Mesenchymal stem cell (in vitro differentiated cells and primary cell): Measurements from ENCODE around the gene TMEM143.

Experiments used
- DNase-seq: peaks from one replicate; pipeline ENCODE4 v3.0.0-alpha.2; 2013
- H2AFZ ChIP-seq: one replicate; pipeline ENCODE4 v1.6.1; 2013; ENCODE audit warnings: low read depth, mild to moderate bottlenecking, control low read depth, inconsistent platforms, low read length, moderate library complexity
- H2AK5ac ChIP-seq: 2 replicates; pipeline ENCODE4 v1.6.1; 2013; ENCODE audit warnings: low read length, moderate library complexity, mild to moderate bottlenecking, inconsistent platforms; ENCODE audit not compliant: severe bottlenecking
- H2BK120ac ChIP-seq: one replicate; pipeline ENCODE4 v1.6.1; 2013; ENCODE audit warnings: low read depth, mild to moderate bottlenecking, inconsistent platforms, low read length, moderate library complexity
- H2BK12ac ChIP-seq, 2 experiments: one replicate each; pipeline ENCODE4 v1.6.1; 2013; ENCODE audit warnings: inconsistent platforms in 2 of 2, low read length in 2 of 2, mild to moderate bottlenecking in 2 of 2, moderate library complexity in 2 of 2, control low read depth in 1 of 2
- H2BK15ac ChIP-seq: one replicate; pipeline ENCODE4 v1.6.1; 2013; ENCODE audit warnings: mild to moderate bottlenecking, low read depth, inconsistent platforms; ENCODE audit not compliant: poor library complexity, severe bottlenecking
- H2BK5ac ChIP-seq: 2 replicates; pipeline ENCODE4 v1.6.1; 2013; ENCODE audit warnings: low read depth, mild to moderate bottlenecking, low read length, control low read depth, inconsistent platforms; ENCODE audit not compliant: poor library complexity, severe bottlenecking
- H3K14ac ChIP-seq, 2 experiments: one replicate each; pipeline ENCODE4 v1.6.1; 2013; ENCODE audit warnings: inconsistent platforms in 2 of 2, low read length in 2 of 2, control low read depth in 1 of 2, mild to moderate bottlenecking in 1 of 2, moderate library complexity in 1 of 2
- H3K18ac ChIP-seq, 2 experiments: one replicate each; pipeline ENCODE4 v1.6.1; 2013; ENCODE audit warnings: inconsistent platforms in 2 of 2, low read length in 2 of 2, control low read depth in 1 of 2, low read depth in 1 of 2, mild to moderate bottlenecking in 1 of 2
- H3K23ac ChIP-seq, 2 experiments: one replicate each; pipeline ENCODE4 v1.6.1; 2013; ENCODE audit warnings: inconsistent platforms in 2 of 2, low read length in 2 of 2, mild to moderate bottlenecking in 2 of 2, moderate library complexity in 2 of 2, control low read depth in 1 of 2
- H3K27ac ChIP-seq: 2 replicates; pipeline ENCODE4 v1.5.1; 2013; ENCODE audit warnings: mild to moderate bottlenecking, moderate library complexity, low read length, control low read depth, inconsistent platforms; ENCODE audit not compliant: poor library complexity, severe bottlenecking
- H3K27me3 ChIP-seq, 2 experiments: 2 replicates each; pipeline versions ENCODE4 v1.6.1 to v1.7.0; 2013; ENCODE audit warnings: low read length in 2 of 2, mild to moderate bottlenecking in 2 of 2, moderate library complexity in 2 of 2, control low read depth in 1 of 2, inconsistent platforms in 1 of 2; ENCODE audit not compliant: control insufficient read depth in 1 of 2, insufficient read depth in 1 of 2
- H3K36me3 ChIP-seq, 2 experiments: 2 replicates each; pipeline versions ENCODE4 v1.6.1 to v1.7.0; 2013; ENCODE audit warnings: low read length in 2 of 2, control low read depth in 1 of 2, inconsistent platforms in 1 of 2, low read depth in 1 of 2, mild to moderate bottlenecking in 1 of 2; ENCODE audit not compliant: insufficient read depth in 2 of 2, control insufficient read depth in 1 of 2
- H3K4ac ChIP-seq, 2 experiments: one replicate each; pipeline ENCODE4 v1.6.1; 2013; ENCODE audit warnings: inconsistent platforms in 2 of 2, low read length in 2 of 2, mild to moderate bottlenecking in 2 of 2, moderate library complexity in 2 of 2, control low read depth in 1 of 2, low read depth in 1 of 2
- H3K4me1 ChIP-seq: 2 replicates; pipeline ENCODE4 v1.6.1; 2013; ENCODE audit warnings: low read depth, low read length, control low read depth; ENCODE audit not compliant: control insufficient read depth, insufficient read depth
- H3K4me2 ChIP-seq: 2 replicates; pipeline ENCODE4 v1.6.1; 2013; ENCODE audit warnings: low read length, mild to moderate bottlenecking, inconsistent platforms; ENCODE audit not compliant: poor library complexity, severe bottlenecking
- H3K4me3 ChIP-seq, 2 experiments: 2 replicates each; pipeline versions ENCODE4 v1.5.1 to v1.7.0; 2013; ENCODE audit warnings: low read length in 2 of 2, mild to moderate bottlenecking in 2 of 2, control low read depth in 1 of 2, low read depth in 1 of 2; ENCODE audit not compliant: insufficient read depth in 1 of 2
- H3K79me1 ChIP-seq: replicated peaks from 2 replicates; pipeline ENCODE4 v1.6.1; 2013; ENCODE audit warnings: mild to moderate bottlenecking, control low read depth, low read length, inconsistent platforms; ENCODE audit not compliant: poor library complexity, severe bottlenecking
- H3K9ac ChIP-seq: 2 replicates; pipeline ENCODE4 v1.7.0; 2013; ENCODE audit warnings: mild to moderate bottlenecking, low read length, moderate library complexity
- H3K9me3 ChIP-seq: 2 replicates; pipeline ENCODE4 v1.7.0; 2013; ENCODE audit warnings: mild to moderate bottlenecking, low read length; ENCODE audit not compliant: control insufficient read depth
- H4K8ac ChIP-seq: one replicate; pipeline ENCODE4 v1.6.1; 2013; ENCODE audit warnings: inconsistent platforms, mild to moderate bottlenecking, low read length, moderate library complexity
- H4K91ac ChIP-seq: one replicate; pipeline ENCODE4 v1.6.1; 2013; ENCODE audit warnings: mild to moderate bottlenecking, low read length, inconsistent platforms
- WGBS: methylation state at CpG from one replicate; pipeline ENCODE4 v1.1.7; 2013; ENCODE audit warnings: mixed read lengths; 5-methylcytosine and 5-hydroxymethylcytosine counted together

The TMEM143 gene

DNA sequence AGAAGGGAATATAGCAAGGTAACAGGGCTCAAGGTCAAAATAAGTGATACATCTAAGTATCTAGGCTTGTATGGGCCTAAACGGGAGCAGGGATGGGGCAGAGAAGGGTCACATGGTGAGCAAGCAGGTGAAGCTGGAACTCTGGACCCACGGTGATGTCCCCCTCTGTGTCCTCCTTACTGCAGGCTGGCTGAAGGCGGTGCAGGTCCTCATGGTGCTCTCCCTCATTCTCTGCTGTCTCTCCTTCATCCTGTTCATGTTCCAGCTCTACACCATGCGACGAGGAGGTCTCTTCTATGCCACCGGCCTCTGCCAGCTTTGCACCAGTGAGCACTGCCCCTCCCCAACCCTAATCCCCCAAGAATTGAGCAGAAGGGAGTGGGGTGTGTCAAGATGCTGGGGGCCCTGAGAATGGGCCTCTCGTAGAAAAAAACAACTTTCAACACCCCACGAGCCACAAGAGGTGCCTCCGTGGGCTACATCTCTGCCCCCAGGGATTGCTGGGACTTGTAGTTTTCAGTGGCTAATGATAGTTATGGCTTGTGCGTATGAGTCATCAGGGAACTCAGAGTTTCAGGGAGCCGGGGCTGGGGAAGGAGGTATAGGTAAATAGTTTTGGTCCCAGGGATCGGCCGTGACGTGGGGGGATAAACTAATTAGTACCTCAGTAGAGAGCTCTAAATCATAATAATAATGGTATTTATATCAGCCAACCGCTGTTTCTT lies 34.4 kb downstream of the TMEM143 start:
- no peaks in the 10 kb centered on the region for H3K9me3 ChIP-seq
- H3K27me3 ChIP-seq: no peaks in the 10 kb centered on the region
- H3K9ac ChIP-seq: peak overlapping the region; percentile 39
- no peak overlapping the region for H3K4ac ChIP-seq
- H2AK5ac ChIP-seq: no peak overlapping the region
- no peak overlapping the region for H3K4me2 ChIP-seq
- peak overlapping the region in 1 of 2 experiments; percentile 70 for H2BK12ac ChIP-seq
- no peak overlapping the region for H3K23ac ChIP-seq
- peak overlapping the region in 1 of 2 experiments; percentile 66 for H3K14ac ChIP-seq
- no peak overlapping the region for H4K91ac ChIP-seq
- H3K79me1 ChIP-seq: peaks cover 9% of the 10 kb centered on the region
- WGBS: 50% methylated on average over 7 of the region's 15 CpGs
- DNase-seq: peak; percentile 77
- H3K36me3 ChIP-seq: peaks cover 39 to 52% of the 10 kb centered on the region in 2 experiments
- H4K8ac ChIP-seq: no peak overlapping the region
- H2BK5ac ChIP-seq: no peak overlapping the region
- no peak overlapping the region for H2BK120ac ChIP-seq
- H2AFZ ChIP-seq: no peak overlapping the region
- H3K27ac ChIP-seq: no peak overlapping the region
- no peak overlapping the region for H2BK15ac ChIP-seq
- H3K18ac ChIP-seq: peak overlapping the region in 1 of 2 experiments; percentile 67
- peak overlapping the region in 1 of 2 experiments; percentile 69 for H3K4me3 ChIP-seq
- peaks cover 36% of the 10 kb centered on the region for H3K4me1 ChIP-seq

DNA sequence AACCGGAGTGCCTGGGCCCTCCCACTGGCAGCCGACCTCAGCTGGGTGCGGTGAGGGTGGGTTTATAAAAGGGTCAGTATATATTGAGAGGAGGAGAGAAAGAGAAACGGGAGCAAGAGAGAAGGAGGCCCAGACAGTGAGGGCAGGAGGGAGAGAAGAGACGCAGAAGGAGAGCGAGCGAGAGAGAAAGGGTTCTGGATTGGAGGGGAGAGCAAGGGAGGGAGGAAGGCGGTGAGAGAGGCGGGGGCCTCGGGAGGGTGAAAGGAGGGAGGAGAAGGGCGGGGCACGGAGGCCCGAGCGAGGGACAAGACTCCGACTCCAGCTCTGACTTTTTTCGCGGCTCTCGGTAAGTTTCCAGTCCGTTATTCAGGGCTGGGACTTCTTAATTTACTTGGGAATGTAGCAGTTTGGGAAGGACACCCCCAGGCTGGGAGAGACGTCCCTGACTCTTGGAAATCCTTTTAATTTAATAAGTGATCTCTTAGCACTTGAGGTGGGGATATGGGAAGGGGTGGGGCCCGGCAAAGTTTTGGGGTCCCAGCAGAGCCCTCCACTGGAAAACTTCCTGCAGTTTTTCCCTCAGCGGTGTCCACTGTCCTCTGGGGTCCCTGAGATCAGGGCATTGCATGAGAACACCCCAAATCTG lies 38.4 kb downstream of the TMEM143 start, which contains the start of gene EMP3:
EMP3 (plus strand) TSS at position 288 of the 646 bp plus-strand sequence. CDS start 1,293 bp downstream, outside the sequence.
- H3K9ac ChIP-seq: peak within 1 kb of the TSS; percentile 100
- H3K4me1 ChIP-seq: peaks cover 36% of the 10 kb centered on the region
- peak within 1 kb of the TSS; percentile 54 to 96 for H3K4me3 ChIP-seq
- H3K4me2 ChIP-seq: peak within 1 kb of the TSS; percentile 91
- peak within 1 kb of the TSS; percentile 84 for H4K8ac ChIP-seq
- peak within 1 kb of the TSS; percentile 84 to 95 for H3K4ac ChIP-seq
- no peaks in the 10 kb centered on the region for H3K9me3 ChIP-seq
- peaks cover 10% of the 10 kb centered on the region for H3K79me1 ChIP-seq
- under 1% methylated on average over 22 of the region's 22 CpGs for WGBS
- H3K18ac ChIP-seq: peak within 1 kb of the TSS; percentile 90 to 92
- H2BK15ac ChIP-seq: peak within 1 kb of the TSS; percentile 73
- peaks cover 26 to 33% of the 10 kb centered on the region in 2 experiments for H3K36me3 ChIP-seq
- no peaks in the 10 kb centered on the region for H3K27me3 ChIP-seq
- peak within 1 kb of the TSS; percentile 99 for H2AK5ac ChIP-seq
- peak within 1 kb of the TSS; percentile 96 for H3K27ac ChIP-seq
- peak within 1 kb of the TSS; percentile 85 for H4K91ac ChIP-seq
- peak within 1 kb of the TSS in 1 of 2 experiments; percentile 49 for H3K14ac ChIP-seq
- H3K23ac ChIP-seq: peak within 1 kb of the TSS in 1 of 2 experiments; percentile 26
- no peak within 1 kb of the TSS for H2AFZ ChIP-seq
- H2BK12ac ChIP-seq: peak within 1 kb of the TSS in 1 of 2 experiments; percentile 89
- H2BK120ac ChIP-seq: peak within 1 kb of the TSS; percentile 94
- H2BK5ac ChIP-seq: peak within 1 kb of the TSS; percentile 96
- DNase-seq: peak; percentile 98

DNA sequence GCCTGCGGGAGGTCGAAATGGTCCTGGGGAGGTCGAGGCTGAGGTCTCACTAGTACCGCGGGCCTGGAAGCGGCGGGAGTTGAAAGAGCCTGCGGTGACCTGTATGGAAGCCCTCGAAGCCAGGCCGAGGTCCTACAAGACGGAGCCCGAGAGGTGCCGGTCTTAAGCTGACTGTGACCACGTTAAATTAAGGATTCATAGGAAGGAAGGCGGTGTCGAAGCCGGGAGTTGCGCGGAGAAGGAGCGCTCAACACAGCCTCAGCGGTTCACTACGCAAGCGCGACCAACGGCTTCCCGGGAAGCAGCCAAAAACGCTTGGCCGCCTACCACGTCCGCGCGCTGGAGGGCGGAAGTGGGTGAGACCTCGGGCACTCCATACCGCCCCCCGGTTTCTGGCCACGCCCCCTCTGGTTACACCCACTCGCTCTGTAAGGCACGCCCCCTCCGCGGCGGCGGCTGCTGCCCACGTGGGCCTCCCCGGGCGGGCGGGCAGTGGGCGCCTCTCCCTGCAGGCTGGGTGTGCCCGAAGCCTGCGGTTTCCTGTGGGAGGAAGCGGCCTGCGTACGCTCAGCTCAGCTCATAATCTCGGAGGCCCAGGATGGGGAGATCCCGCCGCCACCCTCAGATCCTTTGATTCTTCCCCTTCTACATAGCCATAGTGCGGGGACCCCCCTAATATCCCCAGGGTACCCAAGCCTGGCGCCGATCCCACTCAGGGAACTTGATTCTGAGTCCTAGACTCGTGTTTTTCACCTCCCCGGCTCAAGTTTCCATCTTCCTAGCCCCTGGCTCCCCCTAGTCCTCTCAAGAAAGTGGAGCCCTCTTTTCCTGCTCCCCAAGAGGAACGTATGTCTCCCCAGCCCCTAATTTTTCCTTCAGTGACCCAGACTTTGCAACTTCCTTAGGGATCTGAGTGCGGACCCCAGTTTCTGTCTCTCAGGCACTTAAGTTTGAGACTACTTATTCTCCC lies 41.8 kb downstream of the TMEM143 start:
- H3K27ac ChIP-seq: peak overlapping the region; percentile 94
- peak overlapping the region; percentile 84 for H2BK5ac ChIP-seq
- H3K4me2 ChIP-seq: peak overlapping the region; percentile 95
- H3K23ac ChIP-seq: peak overlapping the region in 1 of 2 experiments; percentile 75
- H3K79me1 ChIP-seq: peaks cover 4% of the 10 kb centered on the region
- peak overlapping the region; percentile 95 for H2BK120ac ChIP-seq
- peak overlapping the region; percentile 99 for H2BK15ac ChIP-seq
- H2AK5ac ChIP-seq: peak overlapping the region; percentile 81
- H3K27me3 ChIP-seq: no peaks in the 10 kb centered on the region
- peaks cover 48% of the 10 kb centered on the region for H3K4me1 ChIP-seq
- no peak overlapping the region for H2AFZ ChIP-seq
- H2BK12ac ChIP-seq: peak overlapping the region; percentile 85 to 90
- H3K36me3 ChIP-seq: peaks cover 3% of the 10 kb centered on the region in 2 experiments
- peak overlapping the region; percentile 92 to 95 for H3K18ac ChIP-seq
- 2% methylated on average over 61 of the region's 63 CpGs for WGBS
- DNase-seq: peak; percentile 99
- peak overlapping the region; percentile 94 for H3K9ac ChIP-seq
- H3K9me3 ChIP-seq: no peaks in the 10 kb centered on the region
- peak overlapping the region; percentile 99 for H4K8ac ChIP-seq
- H3K14ac ChIP-seq: peak overlapping the region; percentile 39 to 85
- H3K4ac ChIP-seq: peak overlapping the region; percentile 95 to 97
- H4K91ac ChIP-seq: peak overlapping the region; percentile 98
- H3K4me3 ChIP-seq: peak overlapping the region; percentile 63 to 83
